Myocyte (in vitro differentiated cells): ENCODE data around the gene FUBP3. TPM values are rescaled to one million over a fixed set of nuclear protein-coding genes. Genes with fewer than 3 reads are reported as not detected.
"Not testable (repeated sequence)": the region's sequence is repeated elsewhere in the genome, so short reads cannot be mapped to it uniquely, and the experiment has no call there.

Experiments
- DNase-seq: peaks from one replicate; pipeline ENCODE4 v3.0.0-alpha.2; 2012; ENCODE audit warnings: low read depth
- microRNA-seq: library from miRNA; unstranded; fragments of <30 nt; microRNA quantifications from one replicate; pipeline ENCODE4, GENCODE V29; 2016
- total RNA-seq: library from RNA; depleted of rRNA; stranded (reverse); fragments of >200 nt; gene quantifications from 2 replicates; pipeline ENCODE4 v1.2.3, GENCODE V29; 2014

FUBP3 gene
- total RNA-seq, 1 donor from 2014 or later, result 37.1 TPM

DNA sequence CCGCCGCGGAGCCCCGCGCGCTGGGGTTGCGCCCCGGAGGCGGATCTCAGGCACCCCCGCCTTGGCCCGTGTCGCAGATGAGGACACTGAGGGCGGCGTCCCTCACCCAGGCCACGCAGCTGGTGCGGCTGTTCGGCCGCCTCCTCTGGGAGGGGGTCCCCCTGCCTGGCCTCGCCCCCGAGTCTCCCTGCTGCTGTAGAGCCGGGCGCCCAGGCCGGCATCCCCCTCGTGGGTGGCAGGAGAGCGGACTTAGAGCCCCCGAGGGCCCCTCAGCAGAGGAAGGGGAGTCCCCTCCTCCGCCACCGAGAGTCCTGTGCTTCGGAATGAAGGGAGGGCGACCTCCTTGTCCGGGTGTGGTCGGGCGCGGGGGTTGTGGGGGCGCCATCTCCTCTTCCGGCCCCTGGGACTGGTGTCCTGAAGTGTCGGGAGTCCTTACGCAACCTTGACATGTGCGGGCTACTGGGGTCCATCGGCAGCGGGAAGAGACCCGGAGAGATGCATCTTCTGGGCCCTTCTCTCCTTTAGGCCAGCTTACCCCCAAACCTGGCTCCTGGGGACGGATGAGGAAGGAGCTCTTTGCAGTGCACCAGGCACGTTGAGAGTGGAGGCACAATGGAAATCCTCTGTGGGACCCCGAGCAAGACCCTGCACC is 102.5 kb downstream of the FUBP3 start:
- peak; percentile 13 for DNase-seq

DNA sequence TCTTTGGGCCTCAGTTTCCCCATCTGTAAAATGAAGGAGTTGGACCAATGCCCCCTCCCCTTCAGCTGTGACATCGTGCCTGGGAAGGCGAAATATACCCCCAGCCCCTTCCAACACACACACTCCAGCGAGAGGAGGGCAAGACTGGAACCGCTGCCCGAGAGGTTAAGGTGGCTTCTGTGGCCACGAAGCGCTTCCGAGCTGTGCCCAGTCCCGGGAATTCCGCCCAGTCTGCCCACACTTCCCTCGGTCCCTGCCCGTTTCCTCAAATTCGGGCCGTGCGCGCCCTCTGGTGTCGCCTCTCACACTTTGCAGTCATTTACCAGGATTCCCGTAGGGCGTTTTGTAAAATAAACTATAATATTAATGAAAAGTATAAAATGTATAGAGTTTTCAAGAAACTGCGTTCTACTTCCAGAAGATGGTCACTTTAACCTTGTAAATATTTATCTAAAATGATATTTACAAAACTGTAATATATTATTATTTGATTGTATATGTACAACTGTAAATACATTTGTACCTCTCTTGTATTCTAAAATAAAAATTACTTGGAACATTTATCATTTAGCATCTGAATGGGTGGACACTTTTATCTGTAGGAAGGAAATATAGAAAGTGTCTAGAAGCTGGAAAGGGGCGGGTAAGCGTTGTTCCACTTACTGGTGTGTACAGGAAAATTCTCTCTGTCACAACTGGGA is 103.2 kb downstream of the FUBP3 start:
- DNase-seq, result peak; percentile 88

DNA sequence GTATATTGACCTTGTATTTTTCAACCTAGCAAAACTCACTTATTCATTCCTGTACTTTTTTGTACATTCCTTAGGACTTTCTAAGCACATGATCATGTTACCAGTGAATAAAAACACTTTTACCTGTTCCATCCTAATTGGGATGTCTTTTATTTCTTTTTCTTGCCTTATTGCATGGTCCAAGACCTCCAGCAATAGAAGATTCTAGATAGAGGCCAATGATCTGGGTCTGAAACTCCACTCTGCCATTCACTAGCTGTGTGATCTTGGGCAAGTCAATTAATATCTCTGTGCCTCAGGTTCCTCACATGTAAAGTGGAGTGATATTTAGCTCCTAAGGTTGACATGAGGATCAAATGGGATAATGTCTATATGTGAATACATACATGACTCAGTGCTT is 105.7 kb downstream of the FUBP3 start:
- DNase-seq, result no peak

DNA sequence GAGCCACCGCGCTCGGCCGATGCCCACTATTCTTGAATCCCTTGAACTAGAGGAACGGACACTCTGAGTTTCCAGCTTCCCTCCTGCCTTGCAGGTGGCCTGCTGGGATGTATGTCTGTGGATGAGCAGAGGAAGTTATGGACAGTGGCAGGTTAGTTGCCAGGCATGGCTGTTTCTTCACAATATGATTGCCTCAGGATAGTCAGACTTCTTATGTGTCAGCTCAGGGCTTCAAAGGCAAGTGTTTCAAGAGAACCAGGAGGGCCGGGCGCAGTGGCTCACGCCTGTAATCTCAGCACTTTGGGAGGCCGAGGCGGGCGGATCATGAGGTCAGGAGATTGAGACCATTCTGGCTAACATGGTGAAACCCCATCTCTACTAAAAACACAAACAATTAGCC is 106.6 kb downstream of the FUBP3 start:
- DNase-seq, result not testable (repeated sequence)

DNA sequence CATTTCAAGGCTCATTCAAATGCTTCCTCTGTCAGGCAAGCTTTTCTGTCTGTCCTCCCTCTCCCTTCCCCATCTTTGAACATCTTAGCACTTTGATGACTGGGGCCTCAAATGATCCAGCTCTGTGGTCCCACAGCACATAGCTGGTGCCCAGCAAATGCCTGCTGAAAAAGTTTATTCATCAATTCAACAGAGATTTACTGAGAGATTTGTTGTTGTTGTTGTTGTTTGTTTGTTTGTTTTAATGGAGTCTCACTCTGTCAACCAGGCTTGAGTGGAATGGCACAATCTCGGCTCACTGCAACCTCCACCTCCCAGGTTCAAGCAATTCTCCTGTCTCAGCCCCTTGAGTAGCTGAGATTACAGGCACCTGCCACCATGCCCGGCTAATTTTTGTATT is 108.2 kb downstream of the FUBP3 start:
- DNase-seq, result no peak

Small RNA genes lying within 50 kb of the gene (microRNA-seq; reads per million reads assigned to microRNA genes)
- not detected for gene MIR6856

Other genes with a start within 250 kb of the FUBP3 start
- gene ASS1, start 134.6 kb upstream of the FUBP3 start, total RNA-seq, result 80.1 and 81.3 TPM in 2 replicates
- not detected in 2 replicates for gene PRDM12, start 85.0 kb downstream of the FUBP3 start, total RNA-seq
- gene EXOSC2, start 114.2 kb downstream of the FUBP3 start, total RNA-seq, result 17.4 and 21.4 TPM in 2 replicates